ENCODE results near the gene HSBP1. TPM values are rescaled to one million over a fixed set of nuclear protein-coding genes. Genes with fewer than 3 reads are reported as not detected.

Gene HSBP1
- 39.1 and 103 TPM in 2 replicates for total RNA-seq

DNA sequence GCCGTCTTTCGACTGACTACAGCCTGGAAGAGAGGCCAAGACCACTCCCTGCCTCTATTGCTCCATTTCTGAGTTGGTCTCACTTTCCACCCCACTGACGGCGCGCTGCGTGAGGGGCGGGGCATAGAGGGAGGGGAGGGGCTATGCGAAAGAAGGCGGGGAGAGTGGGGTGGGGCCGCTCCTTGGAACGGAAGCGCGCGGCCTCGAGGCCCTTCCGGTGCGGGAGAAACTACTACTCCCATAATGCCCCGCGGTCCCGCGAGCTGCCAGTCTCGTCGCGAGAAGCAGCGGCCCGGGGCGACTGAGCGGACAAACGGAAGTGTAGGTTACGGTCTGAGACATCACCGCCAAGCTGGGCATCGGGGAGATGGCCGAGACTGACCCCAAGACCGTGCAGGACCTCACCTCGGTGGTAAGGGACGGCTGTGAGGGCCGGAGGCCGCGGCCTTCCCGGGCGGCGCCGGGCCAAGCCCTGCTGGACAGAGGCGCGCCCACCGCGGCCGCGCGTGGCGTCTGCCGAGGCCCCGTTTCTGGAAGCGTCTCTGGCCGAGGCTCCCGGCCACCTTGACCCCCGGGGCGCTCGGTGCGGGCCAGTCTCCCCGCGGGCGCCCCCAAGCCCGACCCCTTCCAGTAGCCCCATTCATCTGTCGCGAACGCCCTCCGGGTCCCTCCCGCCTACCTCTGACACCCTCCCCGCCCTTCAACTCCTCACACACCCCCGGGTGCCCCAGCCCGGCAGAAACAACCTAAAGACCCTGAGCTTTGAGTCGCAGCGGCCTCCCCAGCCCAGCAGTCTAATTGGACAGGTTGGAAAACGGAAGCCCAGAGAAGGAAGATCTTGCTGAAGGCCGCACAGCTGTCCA, at the start of gene HSBP1:
Gene HSBP1, plus strand, starts transcription at position 269 of the 863 bp plus-strand sequence. Its CDS starts 99 bp downstream, at position 368.
- DNase-seq (ENCODE audit: low read depth) = peak; percentile 74

GRCh38 chr16:83762141-83762991, 45.4 kb upstream of the HSBP1 start:
- DNase-seq (ENCODE audit: low read depth) = no peak

DNA sequence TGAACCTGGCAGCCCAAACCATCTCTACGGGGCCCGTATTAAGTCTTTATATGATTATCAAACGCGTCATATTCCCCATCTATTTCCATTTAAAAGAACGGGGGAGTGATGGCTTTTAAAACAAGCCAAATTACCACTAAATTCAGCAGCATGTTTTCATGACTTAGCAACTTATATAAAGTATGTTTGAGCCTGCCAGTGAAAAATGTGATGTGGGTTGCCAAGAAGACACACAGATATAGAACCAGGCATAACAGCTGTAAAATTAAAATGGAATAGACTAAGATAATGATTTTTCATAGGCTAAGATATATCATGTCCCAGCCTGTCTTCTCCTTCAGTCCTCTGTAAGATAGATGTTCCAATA, 44.8 kb upstream of the HSBP1 start:
- DNase-seq (ENCODE audit: low read depth) = no peak

DNA sequence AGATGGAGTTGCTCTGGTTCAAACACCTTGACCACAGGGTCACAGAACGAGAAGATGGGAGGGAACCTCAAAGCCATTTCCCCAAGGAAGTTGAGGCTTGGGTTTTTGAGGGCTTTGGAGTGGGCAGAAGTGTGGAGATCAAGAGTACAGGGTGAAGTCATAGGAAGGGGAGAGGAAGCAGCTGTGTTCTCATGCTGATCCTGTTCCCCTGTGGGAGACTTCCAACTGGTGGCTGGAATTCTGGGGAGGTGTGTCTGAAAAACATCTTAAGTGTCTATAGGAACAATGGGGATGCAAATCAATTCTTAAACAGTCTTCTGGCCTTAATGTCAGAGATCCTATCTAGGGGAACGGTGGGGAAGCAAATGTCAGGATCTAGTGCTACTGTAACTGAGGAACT, 38.8 kb upstream of the HSBP1 start:
- no peak for DNase-seq (ENCODE audit: low read depth)

DNA sequence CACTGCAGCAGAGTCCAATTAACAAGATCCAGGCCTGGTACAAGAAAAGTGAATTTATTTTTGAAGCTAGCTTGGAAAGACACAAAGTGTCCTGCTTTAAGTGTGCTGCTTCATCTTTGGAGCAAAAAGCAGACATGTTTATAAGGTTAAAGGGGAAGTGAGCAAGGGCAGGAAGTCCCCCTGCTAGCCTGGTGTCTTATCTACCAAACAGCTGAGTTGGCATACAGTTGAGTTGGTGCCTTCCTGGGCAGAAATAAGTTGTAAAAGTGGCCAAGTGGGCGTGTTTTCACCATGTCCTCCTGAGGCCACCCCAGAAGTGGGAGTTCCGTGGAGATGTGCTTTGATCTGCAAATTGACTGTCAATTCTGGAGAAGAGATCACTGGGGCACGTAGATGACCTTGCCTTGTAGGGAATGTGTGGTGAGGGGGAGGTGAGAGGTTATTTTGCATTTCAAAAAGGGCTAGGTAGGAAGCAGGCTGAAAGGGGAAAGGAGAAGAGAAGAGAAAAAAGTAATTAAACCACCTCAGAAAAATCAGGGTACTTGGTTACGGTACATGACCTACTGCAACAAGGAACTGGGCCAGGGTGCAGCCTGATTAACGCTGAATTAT, 38.3 kb upstream of the HSBP1 start:
- DNase-seq (ENCODE audit: low read depth) = no peak

DNA sequence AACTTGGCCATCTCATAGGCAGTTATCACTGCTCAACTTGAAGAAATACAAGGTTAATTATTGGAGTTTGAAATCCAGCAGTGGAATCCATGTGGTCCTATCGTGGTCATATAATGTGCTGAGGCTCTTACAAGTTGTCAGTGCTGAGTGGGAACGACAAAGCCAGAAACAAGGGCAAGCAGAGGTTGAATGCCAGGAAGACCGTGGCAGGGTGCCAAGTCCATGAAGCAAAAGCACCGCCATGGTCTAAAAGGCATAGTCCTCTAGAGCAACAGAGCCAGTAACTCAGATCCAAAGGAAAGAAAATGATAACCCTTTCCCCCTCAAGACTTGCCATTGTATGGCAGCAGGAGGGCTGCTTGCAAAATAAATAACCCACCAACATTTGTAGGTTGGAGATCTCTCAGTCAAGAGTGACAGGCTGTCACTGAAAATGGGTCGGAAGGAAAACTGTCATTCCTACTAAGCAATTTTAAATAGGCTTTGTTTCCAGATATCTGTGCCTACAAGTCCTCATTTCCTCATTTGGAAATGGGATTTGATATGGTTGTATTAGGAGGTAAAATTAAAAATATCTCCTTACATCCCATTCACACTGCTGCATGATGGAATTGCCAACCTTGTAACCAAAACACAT, 36.4 kb upstream of the HSBP1 start:
- peak; percentile 72 for DNase-seq (ENCODE audit: low read depth)

DNA sequence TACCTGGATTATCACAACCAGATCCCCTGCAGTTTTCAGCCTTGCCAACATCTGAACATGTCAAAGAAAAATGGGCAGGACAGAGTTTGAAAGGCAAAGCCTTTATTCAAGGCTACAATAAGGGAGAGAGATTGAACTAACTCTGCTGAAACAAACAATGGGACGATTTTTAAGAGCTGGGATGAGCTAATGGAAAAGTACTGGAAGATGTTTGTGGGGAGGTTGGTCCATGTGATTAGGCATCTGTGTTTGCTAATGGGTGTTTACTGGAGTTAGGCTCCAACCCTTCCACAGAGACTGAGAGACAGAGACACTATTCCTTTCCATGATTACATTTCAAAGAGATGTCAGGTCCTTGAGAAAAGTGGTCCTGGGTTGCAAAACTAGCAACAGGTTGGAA, 35.0 kb upstream of the HSBP1 start:
- no peak for DNase-seq (ENCODE audit: low read depth)

- no peak for DNase-seq (ENCODE audit: low read depth)
These were observed 33.7 kb upstream of the HSBP1 start for GRCh38 chr16:83774066-83774465.

DNA sequence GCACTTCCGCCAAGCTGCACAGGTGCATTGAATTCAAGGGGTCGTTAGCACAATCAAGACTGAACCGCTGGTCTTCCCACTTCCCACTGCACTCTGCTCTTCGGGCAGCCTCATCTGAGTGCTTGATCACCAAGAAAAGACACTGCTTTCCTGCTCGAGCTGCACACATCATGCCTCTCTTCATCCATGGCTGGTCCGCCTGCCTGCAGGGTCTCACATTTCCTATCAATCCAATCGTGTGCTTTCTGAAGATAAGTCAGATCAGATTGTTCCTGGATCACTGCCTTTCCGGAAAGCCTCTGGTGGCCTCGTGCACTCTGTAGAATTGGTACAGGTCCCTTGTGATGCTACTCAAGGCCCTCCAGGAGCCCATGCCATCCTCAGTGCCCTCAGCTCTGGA, 30.8 kb upstream of the HSBP1 start:
- no peak for DNase-seq (ENCODE audit: low read depth)

DNA sequence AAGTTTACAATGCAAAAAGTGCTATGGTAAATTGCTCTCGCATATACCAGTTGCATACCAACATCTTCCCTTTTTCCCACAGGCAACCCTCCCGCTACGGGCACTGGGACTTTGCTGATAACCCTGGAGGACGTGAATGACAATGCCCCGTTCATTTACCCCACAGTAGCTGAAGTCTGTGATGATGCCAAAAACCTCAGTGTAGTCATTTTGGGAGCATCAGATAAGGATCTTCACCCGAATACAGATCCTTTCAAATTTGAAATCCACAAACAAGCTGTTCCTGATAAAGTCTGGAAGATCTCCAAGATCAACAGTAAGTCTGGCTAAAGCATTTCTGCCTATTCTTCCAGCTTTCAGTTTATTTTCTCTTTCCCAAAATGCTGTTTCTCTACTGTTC, 27.9 kb upstream of the HSBP1 start:
- peak; percentile 5 for DNase-seq (ENCODE audit: low read depth)

DNA sequence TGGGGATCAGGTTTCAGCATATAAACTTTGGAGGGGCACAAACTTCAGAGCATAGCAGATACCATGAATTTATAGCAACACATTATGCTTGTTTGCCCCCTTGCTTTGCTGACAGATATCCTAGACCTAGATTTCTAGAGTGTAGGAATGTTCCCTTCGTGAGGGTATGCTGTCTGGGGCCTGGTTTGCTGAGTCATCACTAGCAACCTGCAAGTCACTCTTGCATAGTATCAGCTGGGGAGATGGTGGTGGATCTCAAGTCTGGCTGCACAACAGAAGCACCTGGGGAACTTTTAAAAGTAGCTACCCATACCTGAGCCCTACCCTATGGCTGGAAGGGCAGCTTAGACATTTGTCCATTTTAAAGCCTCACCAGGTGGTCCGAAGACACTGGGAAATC, 22.3 kb upstream of the HSBP1 start:
- peak; percentile 25 for DNase-seq (ENCODE audit: low read depth)

GRCh38 chr16:83789642-83790401, 18.0 kb upstream of the HSBP1 start:
- DNase-seq (ENCODE audit: low read depth) = no peak

DNA sequence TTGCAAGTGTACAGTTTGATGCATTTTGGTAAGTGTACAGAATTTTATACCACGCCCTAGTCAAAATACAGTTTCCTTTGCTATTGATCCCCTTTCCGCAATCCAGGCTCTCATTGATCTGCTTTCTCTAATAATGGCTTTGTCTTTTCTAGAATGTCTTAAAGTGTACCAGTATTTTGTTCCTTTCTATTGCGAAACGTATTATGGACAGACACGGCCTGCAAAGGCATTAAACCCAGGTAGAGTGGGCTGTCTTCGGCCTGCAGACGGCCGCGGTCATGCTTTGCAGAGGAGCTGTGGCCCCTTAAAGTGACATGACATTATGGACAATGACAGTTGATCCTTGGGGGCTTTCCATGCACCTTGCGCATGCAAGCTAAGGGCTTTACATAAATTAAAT, 15.9 kb upstream of the HSBP1 start:
- no peak for DNase-seq (ENCODE audit: low read depth)

- no peak for DNase-seq (ENCODE audit: low read depth)
These were observed 15.4 kb upstream of the HSBP1 start for GRCh38 chr16:83792391-83792790.

- no peak for DNase-seq (ENCODE audit: low read depth)
These were observed 14.6 kb upstream of the HSBP1 start for GRCh38 chr16:83793179-83793578.

GRCh38 chr16:83794860-83795554, 12.8 kb upstream of the HSBP1 start:
- no peak for DNase-seq (ENCODE audit: low read depth)

- DNase-seq (ENCODE audit: low read depth) = no peak
These were observed 10.8 kb upstream of the HSBP1 start for GRCh38 chr16:83797013-83797412.

DNA sequence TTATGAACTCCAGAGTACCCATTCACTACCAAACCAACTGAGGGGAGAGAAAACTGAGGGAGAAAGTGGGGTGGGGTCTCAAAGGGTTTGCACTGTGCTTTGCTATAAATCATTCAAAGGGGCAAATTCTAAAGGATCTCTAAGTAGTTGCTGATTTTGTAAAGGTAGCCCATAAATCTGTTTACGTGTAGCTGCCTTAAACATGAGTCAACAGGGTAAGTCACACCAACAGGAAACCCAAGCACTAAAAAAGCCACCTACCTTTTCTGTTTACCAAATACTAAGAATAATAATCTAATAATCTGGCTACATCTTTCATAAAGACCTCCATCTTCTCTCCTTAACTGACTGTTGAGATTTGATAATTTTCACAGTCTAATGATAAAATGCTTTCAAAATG, 8.4 kb upstream of the HSBP1 start:
- peak; percentile 40 for DNase-seq (ENCODE audit: low read depth)

DNA sequence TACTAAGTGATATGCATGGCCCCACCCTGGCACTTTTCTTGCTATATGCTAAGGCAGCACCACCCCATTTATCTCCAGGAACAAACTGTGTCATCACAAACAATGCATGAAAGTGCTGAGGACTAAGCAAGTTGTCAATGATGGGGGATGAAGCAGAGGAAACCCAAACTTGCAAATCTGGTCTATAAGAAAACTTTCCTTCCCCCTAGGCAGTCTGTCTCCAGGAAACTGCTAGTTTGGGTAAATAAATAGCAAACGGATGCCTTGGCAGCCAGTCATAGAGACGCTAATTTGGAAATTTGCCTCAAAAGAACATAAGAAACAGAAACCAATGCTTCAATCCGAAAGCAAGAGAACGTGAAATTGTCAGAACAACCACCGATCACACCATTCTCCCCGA, 5.6 kb upstream of the HSBP1 start:
- DNase-seq (ENCODE audit: low read depth) = peak; percentile 81

GRCh38 chr16:83802554-83803205, 5.1 kb upstream of the HSBP1 start:
- no peak for DNase-seq (ENCODE audit: low read depth)

All from renal cortical epithelial cell (primary cell).